Neural cell (in vitro differentiated cells): Measurements from ENCODE around the gene RSPO3. TPM values are rescaled to one million over a fixed set of nuclear protein-coding genes. Genes with fewer than 3 reads are reported as not detected.

ENCODE experiments used
- H2AFZ ChIP-seq: fragments of 200-600, 300-800 bp; sonication (generic), shearing (Covaris generic); 2 replicates; pipeline ENCODE4 v1.6.0; 2014; ENCODE audit warnings: low read depth, mild to moderate bottlenecking, antibody characterized with exemption, low read length, moderate library complexity
- H3F3A ChIP-seq: fragments of 200-600 bp; shearing (Covaris generic); 2 replicates; pipeline ENCODE4 v1.6.1; 2016; ENCODE audit warnings: mild to moderate bottlenecking, moderate library complexity, mixed read lengths, antibody characterized with exemption, low read length; ENCODE audit not compliant: insufficient read depth, poor library complexity, severe bottlenecking
- H3K27ac ChIP-seq: fragments of 200-600, 300-800 bp; sonication (generic), shearing (Covaris generic); 2 replicates; pipeline ENCODE4 v1.5.1; 2014; ENCODE audit warnings: mild to moderate bottlenecking, low read length, moderate library complexity
- H3K27me3 ChIP-seq: fragments of 300-800, 200-600 bp; sonication (generic), shearing (Covaris generic); 2 replicates; pipeline ENCODE4 v1.6.0; 2014; ENCODE audit warnings: mild to moderate bottlenecking, low read depth, low read length, moderate library complexity; ENCODE audit not compliant: insufficient read depth
- H3K36me3 ChIP-seq: fragments of 300-800, 200-600 bp; sonication (generic), shearing (Covaris generic); 2 replicates; pipeline ENCODE4 v1.5.1; 2014; ENCODE audit warnings: mild to moderate bottlenecking, antibody characterized with exemption, low read length, moderate library complexity; ENCODE audit not compliant: insufficient read depth
- H3K4me2 ChIP-seq: fragments of 300-800, 200-600 bp; sonication (generic), shearing (Covaris generic); 2 replicates; pipeline ENCODE4 v1.6.0; 2014; ENCODE audit warnings: mild to moderate bottlenecking, low read length
- H3K4me3 ChIP-seq: fragments of 300-800, 200-600 bp; sonication (generic), shearing (Covaris generic); 2 replicates; pipeline ENCODE4 v1.5.1; 2014; ENCODE audit warnings: mild to moderate bottlenecking, low read length, moderate library complexity
- H3K79me2 ChIP-seq: fragments of 200-600 bp; shearing (Covaris generic); replicated peaks from 2 replicates; pipeline ENCODE4 v1.6.0; 2014; ENCODE audit warnings: mild to moderate bottlenecking, low read length, moderate library complexity; ENCODE audit not compliant: insufficient read depth
- H3K9ac ChIP-seq: fragments of 300-800, 200-600 bp; sonication (generic), shearing (Covaris generic); 2 replicates; pipeline ENCODE4 v1.6.1; 2016; ENCODE audit warnings: mild to moderate bottlenecking, low read length, mixed read lengths
- H3K9me2 ChIP-seq: fragments of 200-600 bp; shearing (Covaris generic); 2 replicates; pipeline ENCODE4 v1.6.1; 2016; ENCODE audit warnings: mild to moderate bottlenecking, low read length, mixed read lengths; ENCODE audit not compliant: insufficient read depth
- H3K9me3 ChIP-seq: fragments of 200-600, 300-800 bp; sonication (generic), shearing (Covaris generic); 2 replicates; pipeline ENCODE4 v1.6.1; 2016; ENCODE audit warnings: mild to moderate bottlenecking, mixed run types, low read length, moderate library complexity, mixed read lengths
- H4K20me1 ChIP-seq: fragments of 200-600 bp; shearing (Covaris generic); 2 replicates; pipeline ENCODE4 v1.6.1; 2016; ENCODE audit warnings: mild to moderate bottlenecking, mixed run types; ENCODE audit not compliant: insufficient read depth
- EP300 ChIP-seq: fragments of 450-650 bp; conservative IDR thresholded peaks from 2 replicates; pipeline ENCODE4 v1.6.1; 2014; ENCODE audit warnings: antibody characterized with exemption, mild to moderate bottlenecking, moderate library complexity; ENCODE audit not compliant: poor library complexity, severe bottlenecking
- EZH2 ChIP-seq: fragments of 200-600, 300-800 bp; shearing (Covaris generic), sonication (generic); IDR thresholded peaks from 2 replicates; pipeline ENCODE4 v1.6.1; 2014; ENCODE audit warnings: antibody characterized with exemption, low read length, borderline replicate concordance, mild to moderate bottlenecking; ENCODE audit not compliant: insufficient read depth, poor library complexity, severe bottlenecking
- MXI1 ChIP-seq: fragments of 450-650 bp; conservative IDR thresholded peaks from 2 replicates; pipeline ENCODE4 v1.6.1; 2014; ENCODE audit warnings: antibody characterized with exemption, mild to moderate bottlenecking; ENCODE audit not compliant: poor library complexity, severe bottlenecking
- POLR2AphosphoS5 ChIP-seq: IDR thresholded peaks from 2 replicates; pipeline ENCODE4 v1.6.1; 2012
- RAD21 ChIP-seq: fragments of 450-650 bp; conservative IDR thresholded peaks from 2 replicates; pipeline ENCODE4 v1.6.1; 2014; ENCODE audit warnings: antibody characterized with exemption, mild to moderate bottlenecking, moderate library complexity
- SMC3 ChIP-seq: fragments of 450-650 bp; conservative IDR thresholded peaks from 2 replicates; pipeline ENCODE4 v1.6.1; 2014; ENCODE audit warnings: antibody characterized with exemption, mild to moderate bottlenecking, moderate library complexity; ENCODE audit not compliant: poor library complexity
- TAF1 ChIP-seq: IDR thresholded peaks from 2 replicates; pipeline ENCODE4 v1.6.1; 2012; ENCODE audit warnings: low read depth
- polyA plus RNA-seq: library from polyadenylated mRNA; depleted of rRNA; stranded (reverse); fragments of >200 nt; gene quantifications from 2 replicates; pipeline ENCODE4 v1.2.3, GENCODE V29; 2014
- TF ChIP-seq, protein P1 (sequence below): fragments of 450-650 bp; IDR thresholded peaks from 2 replicates; pipeline ENCODE4 v1.5.1; 2014; ENCODE audit warnings: antibody characterized with exemption, mild to moderate bottlenecking, moderate library complexity; ENCODE audit not compliant: poor library complexity, severe bottlenecking
- TF ChIP-seq, protein P2 (sequence below): IDR thresholded peaks from 2 replicates; pipeline ENCODE4 v1.6.1; 2012; ENCODE audit warnings: borderline replicate concordance

The RSPO3 gene
- polyA plus RNA-seq, 1 donor from 2014 or later = 0.48 TPM

GRCh38 chr6:127195833-127196232 lies 77.4 kb downstream of the RSPO3 start:
- TF ChIP-seq EZH2 (no peak), SMC3 (no peak), POLR2AphosphoS5 (no peak), RAD21 (no peak), EP300 (no peak), TAF1 (no peak), MXI1 (no peak)
- TF ChIP-seq, protein P1, sequence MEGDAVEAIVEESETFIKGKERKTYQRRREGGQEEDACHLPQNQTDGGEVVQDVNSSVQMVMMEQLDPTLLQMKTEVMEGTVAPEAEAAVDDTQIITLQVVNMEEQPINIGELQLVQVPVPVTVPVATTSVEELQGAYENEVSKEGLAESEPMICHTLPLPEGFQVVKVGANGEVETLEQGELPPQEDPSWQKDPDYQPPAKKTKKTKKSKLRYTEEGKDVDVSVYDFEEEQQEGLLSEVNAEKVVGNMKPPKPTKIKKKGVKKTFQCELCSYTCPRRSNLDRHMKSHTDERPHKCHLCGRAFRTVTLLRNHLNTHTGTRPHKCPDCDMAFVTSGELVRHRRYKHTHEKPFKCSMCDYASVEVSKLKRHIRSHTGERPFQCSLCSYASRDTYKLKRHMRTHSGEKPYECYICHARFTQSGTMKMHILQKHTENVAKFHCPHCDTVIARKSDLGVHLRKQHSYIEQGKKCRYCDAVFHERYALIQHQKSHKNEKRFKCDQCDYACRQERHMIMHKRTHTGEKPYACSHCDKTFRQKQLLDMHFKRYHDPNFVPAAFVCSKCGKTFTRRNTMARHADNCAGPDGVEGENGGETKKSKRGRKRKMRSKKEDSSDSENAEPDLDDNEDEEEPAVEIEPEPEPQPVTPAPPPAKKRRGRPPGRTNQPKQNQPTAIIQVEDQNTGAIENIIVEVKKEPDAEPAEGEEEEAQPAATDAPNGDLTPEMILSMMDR = no peak
- TF ChIP-seq, protein P2, sequence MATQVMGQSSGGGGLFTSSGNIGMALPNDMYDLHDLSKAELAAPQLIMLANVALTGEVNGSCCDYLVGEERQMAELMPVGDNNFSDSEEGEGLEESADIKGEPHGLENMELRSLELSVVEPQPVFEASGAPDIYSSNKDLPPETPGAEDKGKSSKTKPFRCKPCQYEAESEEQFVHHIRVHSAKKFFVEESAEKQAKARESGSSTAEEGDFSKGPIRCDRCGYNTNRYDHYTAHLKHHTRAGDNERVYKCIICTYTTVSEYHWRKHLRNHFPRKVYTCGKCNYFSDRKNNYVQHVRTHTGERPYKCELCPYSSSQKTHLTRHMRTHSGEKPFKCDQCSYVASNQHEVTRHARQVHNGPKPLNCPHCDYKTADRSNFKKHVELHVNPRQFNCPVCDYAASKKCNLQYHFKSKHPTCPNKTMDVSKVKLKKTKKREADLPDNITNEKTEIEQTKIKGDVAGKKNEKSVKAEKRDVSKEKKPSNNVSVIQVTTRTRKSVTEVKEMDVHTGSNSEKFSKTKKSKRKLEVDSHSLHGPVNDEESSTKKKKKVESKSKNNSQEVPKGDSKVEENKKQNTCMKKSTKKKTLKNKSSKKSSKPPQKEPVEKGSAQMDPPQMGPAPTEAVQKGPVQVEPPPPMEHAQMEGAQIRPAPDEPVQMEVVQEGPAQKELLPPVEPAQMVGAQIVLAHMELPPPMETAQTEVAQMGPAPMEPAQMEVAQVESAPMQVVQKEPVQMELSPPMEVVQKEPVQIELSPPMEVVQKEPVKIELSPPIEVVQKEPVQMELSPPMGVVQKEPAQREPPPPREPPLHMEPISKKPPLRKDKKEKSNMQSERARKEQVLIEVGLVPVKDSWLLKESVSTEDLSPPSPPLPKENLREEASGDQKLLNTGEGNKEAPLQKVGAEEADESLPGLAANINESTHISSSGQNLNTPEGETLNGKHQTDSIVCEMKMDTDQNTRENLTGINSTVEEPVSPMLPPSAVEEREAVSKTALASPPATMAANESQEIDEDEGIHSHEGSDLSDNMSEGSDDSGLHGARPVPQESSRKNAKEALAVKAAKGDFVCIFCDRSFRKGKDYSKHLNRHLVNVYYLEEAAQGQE = no peak
- Histone ChIP-seq H3K4me3 (no peak overlapping the region), H3F3A (no peaks in the 10 kb centered on the region), H3K36me3 (no peaks in the 10 kb centered on the region), H3K27ac (no peak overlapping the region), H3K9me3 (no peaks in the 10 kb centered on the region), H3K9me2 (no peaks in the 10 kb centered on the region), H2AFZ (no peak overlapping the region), H3K27me3 (no peaks in the 10 kb centered on the region), H3K79me2 (no peaks in the 10 kb centered on the region), H4K20me1 (no peaks in the 10 kb centered on the region), H3K9ac (no peak overlapping the region), H3K4me2 (no peak overlapping the region)

DNA sequence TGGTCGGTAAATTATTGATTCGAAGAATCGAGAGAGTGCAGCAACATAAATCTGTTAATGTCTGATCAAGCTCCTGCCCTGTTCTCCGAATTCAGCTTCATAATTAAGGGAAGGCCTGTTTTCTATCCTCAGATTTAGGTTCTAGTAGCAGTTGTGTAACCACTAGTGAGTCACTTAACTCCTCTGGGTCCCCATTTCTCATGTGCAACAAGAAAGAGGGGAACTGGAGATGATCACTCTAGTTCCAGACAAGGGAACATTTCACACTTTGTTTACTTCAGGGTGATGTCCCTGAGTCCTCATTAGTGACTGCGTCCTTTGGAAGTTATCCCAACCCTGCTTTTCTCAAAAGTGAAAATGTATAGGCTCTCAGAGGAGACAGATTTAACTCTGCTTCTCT lies 80.1 kb downstream of the RSPO3 start:
- H3K4me3 ChIP-seq = no peak overlapping the region
- no peaks in the 10 kb centered on the region for H3K27me3 ChIP-seq
- no peak overlapping the region for H3K4me2 ChIP-seq
- no peaks in the 10 kb centered on the region for H3K9me3 ChIP-seq
- TF ChIP-seq TAF1 = no peak
- TF ChIP-seq EZH2 = no peak
- no peak for TF ChIP-seq RAD21
- TF ChIP-seq, protein P1 = no peak
- TF ChIP-seq EP300 = no peak
- no peak for TF ChIP-seq SMC3
- no peak for TF ChIP-seq POLR2AphosphoS5
- no peak for TF ChIP-seq MXI1
- TF ChIP-seq, protein P2 = no peak
- H3K79me2 ChIP-seq = no peaks in the 10 kb centered on the region
- H3K9ac ChIP-seq = no peak overlapping the region
- H4K20me1 ChIP-seq = no peaks in the 10 kb centered on the region
- H2AFZ ChIP-seq = no peak overlapping the region
- H3F3A ChIP-seq = no peaks in the 10 kb centered on the region
- no peaks in the 10 kb centered on the region for H3K36me3 ChIP-seq
- H3K27ac ChIP-seq = no peak overlapping the region
- no peaks in the 10 kb centered on the region for H3K9me2 ChIP-seq
